Measurements from ENCODE around the gene TAF1C.

TAF1C gene

GRCh38 chr16:84179612-84180320 lies 7.1 kb downstream of the TAF1C start:
- TF ChIP-seq CTCF (IDR thresholded peaks at IDR 0.05; ENCODE audit: low read length): no peak
- no peak for TF ChIP-seq EZH2phosphoT487 (IDR thresholded peaks at IDR 0.05; ENCODE audit: low read length)
- TF ChIP-seq EZH2 (optimal IDR thresholded peaks at IDR 0.05; ENCODE audit: low read depth, low read length): no peak
- Histone ChIP-seq H3F3A (ENCODE audit: insufficient read depth, low read length) (no peaks in the 10 kb centered on the region), H3K36me3 (replicated peaks; ENCODE audit: insufficient read depth, low read length) (no peaks in the 10 kb centered on the region)

GRCh38 chr16:84178892-84179611 lies 7.8 kb downstream of the TAF1C start:
- H3K27me3 ChIP-seq (replicated peaks; ENCODE audit: insufficient read depth, low read length): no peaks in the 10 kb centered on the region
- no peak overlapping the region for H2AFZ ChIP-seq (ENCODE audit: low read length)
- H3F3A ChIP-seq (ENCODE audit: insufficient read depth, low read length): no peaks in the 10 kb centered on the region
- H3K4me2 ChIP-seq (ENCODE audit: low read depth, low read length): no peak overlapping the region
- no peaks in the 10 kb centered on the region for H3K9me3 ChIP-seq (replicated peaks; ENCODE audit: insufficient read depth, low read length)
- no peak for TF ChIP-seq EZH2 (optimal IDR thresholded peaks at IDR 0.05; ENCODE audit: low read depth, low read length)
- no peak for TF ChIP-seq CTCF (IDR thresholded peaks at IDR 0.05; ENCODE audit: low read length)
- TF ChIP-seq EZH2phosphoT487 (IDR thresholded peaks at IDR 0.05; ENCODE audit: low read length): no peak
- H3K79me2 ChIP-seq (ENCODE audit: low read length): no peaks in the 10 kb centered on the region
- no peaks in the 10 kb centered on the region for H3K9me2 ChIP-seq (replicated peaks; ENCODE audit: insufficient read depth, low read length)
- H3K9ac ChIP-seq (ENCODE audit: low read length): no peak overlapping the region
- no peaks in the 10 kb centered on the region for H4K20me1 ChIP-seq (ENCODE audit: insufficient read depth, low read length)
- H3K27ac ChIP-seq (ENCODE audit: low read length): no peak overlapping the region
- H3K4me1 ChIP-seq (ENCODE audit: low read length): peaks cover 12% of the 10 kb centered on the region; the same call in 1 of the 2 replicates
- no peak for DNase-seq
- no peak overlapping the region for H3K4me3 ChIP-seq (ENCODE audit: low read length)
- no peaks in the 10 kb centered on the region for H3K36me3 ChIP-seq (replicated peaks; ENCODE audit: insufficient read depth, low read length)

More at GRCh38 chr16:84179612-84180320, 7.1 kb downstream of the TAF1C start:
- H3K4me2 ChIP-seq (ENCODE audit: low read depth, low read length): no peak overlapping the region
- H3K4me1 ChIP-seq (ENCODE audit: low read length): peaks cover 12% of the 10 kb centered on the region; the same call in 1 of the 2 replicates
- no peaks in the 10 kb centered on the region for H3K27me3 ChIP-seq (replicated peaks; ENCODE audit: insufficient read depth, low read length)
- no peak overlapping the region for H2AFZ ChIP-seq (ENCODE audit: low read length)
- H3K9ac ChIP-seq (ENCODE audit: low read length): no peak overlapping the region
- H3K4me3 ChIP-seq (ENCODE audit: low read length): no peak overlapping the region
- no peaks in the 10 kb centered on the region for H4K20me1 ChIP-seq (ENCODE audit: insufficient read depth, low read length)
- H3K9me2 ChIP-seq (replicated peaks; ENCODE audit: insufficient read depth, low read length): no peaks in the 10 kb centered on the region
- no peak for DNase-seq
- H3K27ac ChIP-seq (ENCODE audit: low read length): no peak overlapping the region
- H3K79me2 ChIP-seq (ENCODE audit: low read length): peaks cover 7% of the 10 kb centered on the region; the same call in 1 of the 2 replicates
- H3K9me3 ChIP-seq (replicated peaks; ENCODE audit: insufficient read depth, low read length): no peaks in the 10 kb centered on the region

- no peak overlapping the region for H3K27ac ChIP-seq (ENCODE audit: low read length)
- no peak overlapping the region for H3K4me3 ChIP-seq (ENCODE audit: low read length)
- H3K9me2 ChIP-seq (replicated peaks; ENCODE audit: insufficient read depth, low read length): no peaks in the 10 kb centered on the region
- no peaks in the 10 kb centered on the region for H3K36me3 ChIP-seq (replicated peaks; ENCODE audit: insufficient read depth, low read length)
- no peaks in the 10 kb centered on the region for H4K20me1 ChIP-seq (ENCODE audit: insufficient read depth, low read length)
- no peaks in the 10 kb centered on the region for H3K9me3 ChIP-seq (replicated peaks; ENCODE audit: insufficient read depth, low read length)
- H3F3A ChIP-seq (ENCODE audit: insufficient read depth, low read length): no peaks in the 10 kb centered on the region
- no peak overlapping the region for H3K4me2 ChIP-seq (ENCODE audit: low read depth, low read length)
- TF ChIP-seq EZH2 (optimal IDR thresholded peaks at IDR 0.05; ENCODE audit: low read depth, low read length) (no peak), CTCF (IDR thresholded peaks at IDR 0.05; ENCODE audit: low read length) (no peak), EZH2phosphoT487 (IDR thresholded peaks at IDR 0.05; ENCODE audit: low read length) (no peak)
- H3K79me2 ChIP-seq (ENCODE audit: low read length): no peaks in the 10 kb centered on the region
- no peak overlapping the region for H3K9ac ChIP-seq (ENCODE audit: low read length)
- H3K4me1 ChIP-seq (ENCODE audit: low read length): peaks cover 12% of the 10 kb centered on the region; the same call in 1 of the 2 replicates
- DNase-seq: no peak
- H2AFZ ChIP-seq (ENCODE audit: low read length): no peak overlapping the region
- H3K27me3 ChIP-seq (replicated peaks; ENCODE audit: insufficient read depth, low read length): no peaks in the 10 kb centered on the region
Measured at GRCh38 chr16:84178146-84178765, 8.6 kb downstream of the TAF1C start.
